ENCODE data around the gene RPL13.

DNA sequence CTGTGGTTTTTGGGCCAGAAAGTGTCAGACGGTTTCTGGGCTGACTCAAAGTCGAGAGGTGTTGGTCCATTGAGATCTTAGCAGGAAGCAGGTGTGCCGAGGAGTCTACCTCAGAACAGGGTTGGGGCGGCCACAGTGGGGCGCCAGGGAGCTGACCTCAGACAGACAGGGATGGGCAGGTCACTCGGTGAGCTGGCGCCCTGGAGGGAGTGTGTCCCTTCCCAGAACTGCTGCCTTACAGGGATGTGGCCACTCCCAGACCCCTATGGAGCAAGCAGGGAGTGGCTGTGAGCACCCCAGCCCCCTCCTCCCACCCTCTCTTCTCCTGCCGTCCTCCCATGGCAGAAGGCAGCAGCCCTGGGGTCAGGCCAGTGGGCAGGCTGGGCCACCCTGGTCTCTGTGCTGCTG, 39.0 kb downstream of the RPL13 start:
- TF ChIP-seq RERE (CRISPR knock-in tag; IDR thresholded peaks at IDR 0.05; ENCODE audit: low read depth) (no peak), JUNB (CRISPR knock-in tag; IDR thresholded peaks at IDR 0.05; ENCODE audit: borderline replicate concordance) (no peak), ZFP91 (CRISPR knock-in tag; IDR thresholded peaks at IDR 0.05; ENCODE audit: borderline replicate concordance) (no peak)
